Body of pancreas (tissue), 4 donors: ENCODE measurements around the gene SLC25A51. TPM values are rescaled to one million over a fixed set of nuclear protein-coding genes. Genes with fewer than 3 reads are reported as not detected.

ENCODE experiments used
- ATAC-seq: fragments of 150-250 bp; one replicate; pipeline ENCODE4 v1.9.1; 2016
- DNase-seq, 4 donors: peaks; one replicate each; pipeline ENCODE4 v3.0.0-alpha.2; 2019
- H3K27ac ChIP-seq, 4 donors: fragments of 200-600 bp; sonication (generic); 1 replicate in 3 of 4; 2 replicates in 1 of 4; pipeline versions ENCODE4 v1.5.1 to v1.6.1; 2016 to 2019; ENCODE audit warnings: mild to moderate bottlenecking in 1 of 4, mixed read lengths in 1 of 4, moderate library complexity in 1 of 4
- H3K27me3 ChIP-seq, 2 donors: fragments of 200-600 bp; sonication (generic); one replicate each; pipeline ENCODE4 v1.6.0; 2016; ENCODE audit warnings: mild to moderate bottlenecking in 1 of 2
- H3K36me3 ChIP-seq, 2 donors: fragments of 200-600 bp; sonication (generic); replicated peaks in 1 of 2; 2 replicates each; pipeline ENCODE4 v1.5.1; 2016; ENCODE audit warnings: low read depth in 2 of 2; ENCODE audit not compliant: insufficient read depth in 1 of 2
- H3K4me1 ChIP-seq: fragments of 200-600 bp; sonication (generic); one replicate; pipeline ENCODE4 v1.6.0; 2016
- H3K4me3 ChIP-seq, 2 donors: fragments of 200-600 bp; sonication (generic); 1 replicate in 1 of 2; 2 replicates in 1 of 2; pipeline ENCODE4 v1.5.1; 2016 to 2019
- H3K9me3 ChIP-seq, 3 donors: fragments of 200-600 bp; sonication (generic); 1 replicate in 2 of 3; 2 replicates in 1 of 3; pipeline ENCODE4 v1.5.1; 2016
- POLR2A ChIP-seq, 3 donors: fragments of 450-650 bp; IDR thresholded peaks; one replicate each; pipeline ENCODE4 v1.6.1; 2016; ENCODE audit warnings: antibody characterized with exemption in 3 of 3, mild to moderate bottlenecking in 2 of 3
- WGBS, 2 donors: methylation state at CpG; one replicate each; pipeline ENCODE4 v1.1.5; 2017; 5-methylcytosine and 5-hydroxymethylcytosine counted together
- intact Hi-C: fragments of 100-400 bp; cut with DNase I; formaldehyde crosslinking; loops from one replicate; pipeline ENCODE4 v1.15.1; 2023
- total RNA-seq, 2 donors: library from RNA; depleted of rRNA; stranded (reverse); fragments of >200 nt; gene quantifications; one replicate each; pipeline ENCODE4 v1.1.0, GENCODE V29; 2016
- TF ChIP-seq, protein P1 (sequence below), 7 experiments: fragments of 450-650 bp in 4 of 7; fragments of 200-600 bp in 3 of 7; sonication (generic) in 3 of 7; IDR thresholded peaks; one replicate each; pipeline ENCODE4 v1.5.1; 2016 to 2019; ENCODE audit warnings: antibody characterized with exemption in 7 of 7

The SLC25A51 gene
- total RNA-seq, 2 donors from 2014 or later: 17.1 to 18.1 TPM

DNA sequence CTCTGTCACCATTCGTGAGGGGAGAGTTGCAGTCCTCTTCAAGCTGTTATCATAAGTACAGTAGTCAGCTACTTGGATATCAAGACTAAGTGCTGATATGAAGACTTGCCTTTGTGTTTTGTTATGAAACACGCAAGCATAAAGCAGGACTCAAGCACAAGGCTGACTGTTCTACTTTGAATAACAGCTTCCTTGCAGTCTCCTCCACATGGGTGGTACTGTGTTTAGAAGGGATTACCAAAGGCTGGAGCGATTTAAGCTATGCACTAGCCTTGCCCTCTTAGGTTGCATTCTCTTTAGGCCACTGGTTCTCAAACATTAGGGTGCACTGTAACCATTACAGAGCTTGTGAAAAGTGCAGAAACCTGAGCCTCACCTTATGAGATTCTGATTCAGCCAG, 41.4 kb downstream of the SLC25A51 start:
- H3K27ac ChIP-seq: no peak overlapping the region
- H3K4me1 ChIP-seq: no peaks in the 10 kb centered on the region
- intact Hi-C loops: no loop called here
- peaks cover 0 to 17% of the 10 kb centered on the region in 2 donors for H3K36me3 ChIP-seq
- 49 to 77% methylated on average over 3 of the region's 3 CpGs for WGBS, 2 donors
- TF ChIP-seq, protein P1, sequence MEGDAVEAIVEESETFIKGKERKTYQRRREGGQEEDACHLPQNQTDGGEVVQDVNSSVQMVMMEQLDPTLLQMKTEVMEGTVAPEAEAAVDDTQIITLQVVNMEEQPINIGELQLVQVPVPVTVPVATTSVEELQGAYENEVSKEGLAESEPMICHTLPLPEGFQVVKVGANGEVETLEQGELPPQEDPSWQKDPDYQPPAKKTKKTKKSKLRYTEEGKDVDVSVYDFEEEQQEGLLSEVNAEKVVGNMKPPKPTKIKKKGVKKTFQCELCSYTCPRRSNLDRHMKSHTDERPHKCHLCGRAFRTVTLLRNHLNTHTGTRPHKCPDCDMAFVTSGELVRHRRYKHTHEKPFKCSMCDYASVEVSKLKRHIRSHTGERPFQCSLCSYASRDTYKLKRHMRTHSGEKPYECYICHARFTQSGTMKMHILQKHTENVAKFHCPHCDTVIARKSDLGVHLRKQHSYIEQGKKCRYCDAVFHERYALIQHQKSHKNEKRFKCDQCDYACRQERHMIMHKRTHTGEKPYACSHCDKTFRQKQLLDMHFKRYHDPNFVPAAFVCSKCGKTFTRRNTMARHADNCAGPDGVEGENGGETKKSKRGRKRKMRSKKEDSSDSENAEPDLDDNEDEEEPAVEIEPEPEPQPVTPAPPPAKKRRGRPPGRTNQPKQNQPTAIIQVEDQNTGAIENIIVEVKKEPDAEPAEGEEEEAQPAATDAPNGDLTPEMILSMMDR (IDR thresholded peaks at IDR 0.05): no peak
- no peak for TF ChIP-seq POLR2A (IDR thresholded peaks at IDR 0.05)
- H3K27me3 ChIP-seq: no peaks in the 10 kb centered on the region
- DNase-seq (no peak), ATAC-seq (no peak)
- H3K9me3 ChIP-seq: no peaks in the 10 kb centered on the region
- no peak overlapping the region for H3K4me3 ChIP-seq

DNA sequence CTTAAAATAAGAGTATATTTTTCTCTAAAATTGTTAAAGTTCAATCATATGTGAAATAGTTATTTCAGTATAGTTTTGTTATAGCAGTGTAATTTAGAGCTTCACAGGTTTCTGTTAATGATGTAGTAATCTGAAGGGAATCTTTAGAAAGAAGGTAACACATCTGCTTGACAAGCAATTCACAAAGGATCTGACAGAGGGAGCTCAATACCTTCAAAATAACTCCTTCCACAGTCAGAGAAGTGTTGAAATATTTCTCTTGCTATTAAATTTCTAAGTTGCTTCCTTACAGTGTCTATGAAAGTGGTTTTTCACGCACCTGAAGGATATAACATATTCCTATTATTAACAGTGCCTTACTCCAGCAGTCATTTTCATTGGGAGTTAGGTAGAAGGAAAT, 44.9 kb downstream of the SLC25A51 start:
- H3K9me3 ChIP-seq: no peaks in the 10 kb centered on the region
- TF ChIP-seq, protein P1 (IDR thresholded peaks at IDR 0.05): no peak
- TF ChIP-seq POLR2A (IDR thresholded peaks at IDR 0.05): no peak
- H3K27me3 ChIP-seq: no peaks in the 10 kb centered on the region
- H3K4me1 ChIP-seq: no peaks in the 10 kb centered on the region
- intact Hi-C loops: no loop called here
- peaks cover 0 to 14% of the 10 kb centered on the region in 2 donors for H3K36me3 ChIP-seq
- DNase-seq (no peak), ATAC-seq (no peak)
- H3K27ac ChIP-seq: no peak overlapping the region
- H3K4me3 ChIP-seq: no peak overlapping the region
- 88 to 96% methylated on average over 1 of the region's 1 CpG for WGBS, 2 donors

DNA sequence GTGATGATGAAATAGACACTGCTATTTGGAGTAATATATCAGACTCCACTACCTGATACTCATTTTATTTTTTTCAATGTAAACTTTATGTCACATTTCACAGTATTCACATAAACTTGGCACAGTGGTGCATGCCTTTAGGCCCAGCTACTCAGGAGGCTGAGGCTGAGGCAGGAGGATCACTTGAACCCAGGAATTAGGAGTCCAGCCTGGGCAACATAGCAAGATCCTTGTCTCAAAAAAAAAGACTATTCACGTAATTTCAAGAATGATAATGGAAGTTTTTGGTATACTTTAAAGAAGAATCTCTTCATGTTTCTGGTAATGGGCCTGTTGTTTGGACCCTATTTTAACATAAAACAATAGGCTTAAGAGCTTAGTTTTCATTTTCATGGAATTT, 47.4 kb downstream of the SLC25A51 start:
- Histone ChIP-seq H3K9me3 (no peaks in the 10 kb centered on the region), H3K27me3 (no peaks in the 10 kb centered on the region), H3K4me1 (no peaks in the 10 kb centered on the region), H3K36me3 (peaks cover 0 to 12% of the 10 kb centered on the region in 2 donors), H3K27ac (no peak overlapping the region), H3K4me3 (no peak overlapping the region)
- no peak for TF ChIP-seq POLR2A (IDR thresholded peaks at IDR 0.05)
- TF ChIP-seq, protein P1 (IDR thresholded peaks at IDR 0.05): no peak
- DNase-seq (no peak), ATAC-seq (no peak)
- intact Hi-C loops: no loop called here
- WGBS, 2 donors: 92 to 97% methylated on average over 1 of the region's 1 CpG

DNA sequence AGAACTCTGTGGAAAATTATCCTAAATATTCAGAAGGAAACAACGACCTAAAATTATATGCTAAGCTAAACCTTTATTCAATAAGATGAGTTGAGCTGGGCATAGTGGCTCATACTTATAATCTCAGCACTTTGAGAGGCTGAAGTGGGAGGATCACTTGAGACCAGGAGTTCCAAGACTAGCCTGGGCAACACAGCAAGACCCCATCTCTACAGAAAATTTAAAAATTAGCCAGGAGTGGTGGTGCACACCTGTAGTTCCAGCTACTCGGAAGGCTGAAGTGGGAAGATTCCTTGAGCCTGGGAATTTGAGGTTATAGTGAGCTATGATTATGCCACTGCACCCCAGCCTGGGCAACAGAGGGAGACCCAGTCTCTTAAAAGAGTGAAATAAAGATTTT, 51.7 kb downstream of the SLC25A51 start:
- intact Hi-C loops: no loop called here
- no peak overlapping the region for H3K27ac ChIP-seq
- no peak overlapping the region for H3K4me3 ChIP-seq
- H3K27me3 ChIP-seq: no peaks in the 10 kb centered on the region
- no peak for DNase-seq
- no peaks in the 10 kb centered on the region for H3K4me1 ChIP-seq
- WGBS, 2 donors: 98 to 100% methylated on average over 2 of the region's 2 CpGs
- no peak for ATAC-seq
- no peaks in the 10 kb centered on the region for H3K36me3 ChIP-seq
- no peaks in the 10 kb centered on the region for H3K9me3 ChIP-seq
- TF ChIP-seq POLR2A (IDR thresholded peaks at IDR 0.05): no peak
- TF ChIP-seq, protein P1 (IDR thresholded peaks at IDR 0.05): no peak

DNA sequence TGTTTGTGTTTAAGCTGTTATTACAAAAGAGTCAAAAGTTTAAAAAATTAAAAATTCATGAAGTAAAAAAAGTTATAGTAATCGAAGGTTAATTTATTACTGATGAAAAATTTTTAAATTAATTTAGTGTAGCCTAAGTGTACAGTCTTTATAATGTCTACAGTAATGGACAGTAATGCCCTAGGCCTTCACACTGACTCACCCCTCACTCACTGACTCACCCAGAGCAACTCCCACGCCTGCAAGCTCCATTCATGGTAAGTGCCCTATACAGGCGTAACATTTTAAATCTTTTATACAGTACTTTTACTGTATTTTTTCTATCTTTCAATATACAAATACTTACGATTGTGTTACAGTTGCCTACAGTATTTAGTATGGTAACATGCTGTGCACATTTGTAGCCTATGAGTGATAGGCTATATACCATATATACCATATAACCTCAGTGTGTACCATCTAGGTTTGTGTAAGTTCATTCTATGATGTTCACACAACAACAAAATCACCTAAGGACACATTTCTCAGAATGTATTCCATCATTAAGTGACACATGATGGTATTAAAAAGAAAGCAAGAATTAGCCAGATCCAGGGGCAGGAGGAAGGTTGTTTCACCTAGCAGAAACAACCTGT, 63.2 kb downstream of the SLC25A51 start:
- Histone ChIP-seq H3K27ac (no peak overlapping the region), H3K4me3 (no peak overlapping the region), H3K9me3 (no peaks in the 10 kb centered on the region), H3K4me1 (no peaks in the 10 kb centered on the region), H3K36me3 (no peaks in the 10 kb centered on the region), H3K27me3 (no peaks in the 10 kb centered on the region)
- ATAC-seq (no peak), DNase-seq (no peak)
- TF ChIP-seq, protein P1 (IDR thresholded peaks at IDR 0.05): no peak
- TF ChIP-seq POLR2A (IDR thresholded peaks at IDR 0.05): no peak
- WGBS, 2 donors: 70 to 95% methylated on average over 4 of the region's 4 CpGs
- intact Hi-C loops: no loop called here
